Measurements from ENCODE around the gene C18orf32.
"Not testable (repeated sequence)": the region's sequence is repeated elsewhere in the genome, so short reads cannot be mapped to it uniquely, and the experiment has no call there.

C18orf32 gene

DNA sequence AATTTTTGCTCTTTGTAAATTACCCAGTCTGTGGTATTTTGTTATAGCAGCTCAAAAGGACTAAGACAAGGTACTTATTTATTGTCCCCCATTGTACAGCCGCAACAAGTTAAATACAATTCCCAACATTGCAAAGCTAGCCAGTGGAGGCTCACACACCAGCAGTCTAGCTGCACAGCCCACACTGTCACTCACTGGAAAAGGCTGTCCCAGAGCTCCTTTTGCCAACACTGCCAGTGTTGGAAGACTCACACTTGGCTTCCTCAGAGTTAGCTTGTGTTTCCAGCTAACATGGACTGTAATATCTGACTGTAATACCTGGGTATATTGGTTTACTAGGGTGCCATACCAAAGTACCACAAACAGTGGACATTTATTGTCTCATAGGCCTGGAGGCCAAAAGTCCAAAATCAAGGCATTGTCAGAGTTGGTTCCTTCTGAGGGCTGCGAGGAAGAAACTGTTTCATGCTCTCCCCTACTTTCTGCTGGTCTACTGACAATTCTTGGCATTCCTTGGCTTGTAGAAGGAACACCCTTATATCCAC, 19.9 kb downstream of the C18orf32 start:
- no peak for DNase-seq

- DNase-seq = peak; percentile 63
Observed at GRCh38 chr18:49464718-49465598, 22.1 kb downstream of the C18orf32 start.

DNA sequence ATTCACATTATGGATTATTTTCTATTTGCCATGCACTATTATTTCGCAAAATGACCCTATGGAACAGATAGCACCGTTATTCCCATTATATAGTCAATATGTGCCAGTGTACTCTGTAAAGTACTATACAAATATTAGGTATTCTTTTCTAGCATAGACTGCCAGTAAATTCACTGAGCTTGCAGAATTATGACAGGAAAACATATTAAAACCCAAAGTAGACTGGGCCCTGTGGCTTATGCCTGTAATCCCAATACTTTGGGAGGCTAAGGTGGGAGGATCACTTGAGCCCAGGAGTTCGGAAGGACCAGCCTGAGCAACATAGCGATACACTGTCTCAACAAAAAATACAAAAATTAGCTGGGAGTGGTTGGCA, 25.4 kb downstream of the C18orf32 start:
- no peak for DNase-seq

DNA sequence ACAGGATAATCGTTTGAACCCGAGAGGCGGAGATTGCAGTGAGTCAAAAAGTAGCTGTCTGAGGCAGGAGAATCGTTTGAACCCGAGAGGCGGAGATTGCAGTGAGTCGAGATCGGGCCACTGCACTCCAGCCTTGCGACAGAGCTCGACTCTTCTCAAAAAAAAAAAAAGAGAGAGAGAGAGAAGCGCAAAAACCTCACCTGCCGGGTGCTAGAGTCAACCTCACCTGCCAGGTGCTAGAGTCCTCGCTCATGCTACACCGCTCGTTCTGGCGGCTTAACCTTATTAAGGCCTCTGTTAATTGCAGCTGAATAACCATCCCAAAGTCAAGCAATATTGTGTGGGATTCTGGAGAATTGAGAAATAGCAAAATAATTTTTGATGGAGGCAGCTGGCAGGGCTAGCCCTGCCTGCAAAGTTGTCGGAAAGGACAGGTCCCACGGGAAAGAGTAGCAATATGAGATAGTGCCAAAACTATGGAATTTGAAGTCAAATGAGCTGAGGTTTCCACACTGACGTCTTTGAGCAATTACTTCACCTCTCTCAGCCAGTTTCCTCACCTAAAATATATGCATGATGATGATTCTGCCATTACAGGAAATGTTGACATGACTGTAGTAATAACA, 25.9 kb downstream of the C18orf32 start:
- no peak for DNase-seq

DNA sequence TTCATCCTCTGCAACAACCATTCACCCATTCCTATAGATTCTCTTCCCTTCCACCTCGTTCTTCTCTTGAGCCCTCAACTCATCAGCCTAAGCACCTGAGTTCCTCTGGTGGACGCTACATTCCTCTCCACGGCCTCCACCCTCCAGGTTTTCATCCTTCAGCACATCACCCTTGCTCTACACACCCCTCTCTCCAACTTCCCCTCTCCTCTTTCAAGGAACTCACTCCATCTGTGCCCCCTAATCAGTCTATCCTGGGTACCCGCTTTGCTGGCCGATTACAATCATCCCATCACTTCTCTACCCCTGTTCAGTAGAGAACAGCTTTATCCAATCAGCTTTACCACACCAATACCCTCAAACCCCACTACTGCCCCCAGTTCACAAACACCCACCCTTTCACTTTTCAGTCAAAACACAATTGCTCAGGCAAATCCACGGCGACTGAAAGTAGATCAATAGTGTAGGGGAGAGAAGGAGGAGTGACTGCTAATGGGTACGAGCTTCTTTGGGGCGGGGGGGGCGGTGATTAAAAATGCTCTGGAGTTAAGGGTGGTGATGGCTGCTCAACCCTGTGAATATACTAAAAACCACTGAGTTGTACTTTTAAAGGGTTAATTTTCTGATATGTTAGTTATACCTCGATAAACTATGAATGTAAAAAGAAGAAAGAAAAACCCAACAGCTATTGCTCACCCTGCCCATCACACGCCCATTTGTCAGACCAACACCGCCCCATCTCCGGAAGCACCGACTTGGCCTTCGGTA, 27.4 kb downstream of the C18orf32 start:
- DNase-seq = peak; percentile 58

GRCh38 chr18:49457616-49458015, 29.4 kb downstream of the C18orf32 start:
- no peak for DNase-seq

DNA sequence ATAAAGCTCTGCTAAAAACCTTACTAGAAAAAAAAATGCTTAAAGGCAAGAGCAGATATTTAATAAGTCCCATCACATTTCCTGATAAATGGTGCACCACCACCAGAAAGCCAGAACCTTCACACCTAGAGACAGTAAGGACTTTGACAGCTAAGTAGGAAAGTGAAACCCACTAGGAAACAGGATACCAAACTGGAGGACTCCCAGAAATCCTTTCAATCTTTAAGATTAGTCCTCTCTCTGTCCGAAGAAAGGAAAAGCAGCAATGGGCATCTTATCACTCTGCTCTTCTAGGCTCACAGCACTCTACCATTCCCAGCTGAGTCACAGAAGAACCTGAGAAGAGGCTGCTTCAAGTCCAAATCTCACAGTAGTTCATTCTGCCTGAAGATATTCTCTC, 30.2 kb downstream of the C18orf32 start:
- no peak for DNase-seq

DNA sequence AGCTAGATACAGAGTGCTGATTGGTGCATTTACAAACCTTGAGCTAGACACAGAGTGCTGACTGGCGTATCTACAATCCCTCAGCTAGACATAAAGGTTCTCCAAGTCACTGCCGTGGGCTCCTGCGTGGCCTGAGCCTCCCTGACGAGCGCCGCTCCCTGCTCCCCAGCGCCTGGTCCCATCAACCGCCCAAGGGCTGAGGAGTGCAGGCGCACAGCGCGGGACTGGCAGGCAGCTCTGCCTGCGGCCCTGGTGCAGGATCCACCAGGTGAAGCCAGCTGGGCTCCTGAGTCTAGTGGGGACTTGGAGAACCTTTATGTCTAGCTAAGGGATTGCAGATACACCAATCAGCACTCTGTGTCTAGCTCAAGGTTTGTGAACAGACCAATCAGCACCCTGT, 34.5 kb downstream of the C18orf32 start:
- DNase-seq = not testable (repeated sequence)

- no peak for DNase-seq
Observed at GRCh38 chr18:49447810-49448745, 39.0 kb downstream of the C18orf32 start.

- DNase-seq = no peak
Observed at GRCh38 chr18:49446481-49446880, 40.6 kb downstream of the C18orf32 start.

DNA sequence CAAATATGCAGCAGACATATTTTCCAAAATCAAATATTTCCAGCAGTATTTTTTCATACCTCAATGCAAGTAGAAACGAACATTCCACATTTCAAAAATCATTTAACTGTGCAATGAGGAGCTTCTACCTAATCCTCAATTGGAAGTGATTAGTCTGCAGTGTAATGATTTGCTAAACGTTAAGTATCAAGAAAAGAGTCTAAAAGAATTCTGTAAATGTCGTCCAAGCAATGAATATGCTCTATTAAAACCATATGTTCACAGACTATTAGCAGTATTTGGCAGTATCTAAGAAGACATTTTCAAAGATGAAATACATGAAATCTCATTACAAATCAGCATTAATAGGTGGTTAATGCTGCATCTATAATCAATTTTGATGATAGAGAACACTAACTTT, 42.5 kb downstream of the C18orf32 start:
- DNase-seq = peak; percentile 30

- DNase-seq = no peak
Observed at GRCh38 chr18:49443837-49444236, 43.2 kb downstream of the C18orf32 start.

DNA sequence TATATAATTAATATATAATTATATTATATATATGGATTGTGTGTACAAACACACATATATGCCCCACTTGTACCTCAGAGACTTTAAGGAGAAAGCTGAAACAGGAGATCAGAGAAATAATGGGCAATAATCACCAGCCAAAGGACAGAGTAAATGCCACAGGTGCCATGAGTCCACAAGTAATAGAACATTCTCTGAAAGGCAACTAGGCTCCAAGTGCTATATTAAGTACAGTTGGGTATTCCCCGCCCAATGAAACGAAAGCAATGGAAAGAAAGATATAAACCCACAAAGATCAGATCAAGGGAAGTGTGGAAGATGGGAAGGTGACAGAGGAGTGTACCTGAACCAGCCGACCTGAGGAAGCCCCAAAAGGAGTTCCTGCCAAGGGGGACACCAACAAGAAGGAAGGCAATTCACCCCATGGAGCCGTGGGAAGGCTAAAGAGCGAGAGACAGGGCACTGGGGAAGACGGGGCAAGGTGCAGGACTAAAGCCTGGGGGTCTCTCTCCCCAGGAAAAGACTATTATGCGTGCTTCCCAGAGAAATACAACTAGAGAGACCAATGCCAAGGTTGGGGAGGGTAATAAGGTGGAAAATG, 45.6 kb downstream of the C18orf32 start:
- peak; percentile 38 for DNase-seq

GRCh38 chr18:49435170-49435569, 51.9 kb downstream of the C18orf32 start:
- DNase-seq = no peak

DNA sequence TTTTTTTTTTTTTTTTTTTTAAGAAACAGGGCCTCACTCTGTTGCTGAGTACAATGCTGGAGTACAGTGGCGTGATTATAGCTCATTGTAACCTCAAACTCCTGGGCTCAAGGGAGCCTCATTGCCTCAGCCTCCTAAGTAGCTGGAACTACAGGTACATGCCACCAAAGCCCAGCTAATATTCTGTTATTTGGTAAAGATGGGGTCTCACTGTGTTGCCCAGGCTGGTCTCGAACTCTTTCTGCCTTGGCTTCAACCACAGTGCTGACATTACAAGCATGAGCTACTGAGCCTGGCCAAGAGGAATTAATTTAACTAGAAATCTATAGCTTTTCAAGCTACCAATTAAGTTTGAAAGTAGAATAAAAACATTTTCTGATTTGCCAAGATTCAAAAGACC, 54.4 kb downstream of the C18orf32 start:
- DNase-seq = no peak

GRCh38 chr18:49431165-49431962, 55.7 kb downstream of the C18orf32 start:
- no peak for DNase-seq

All from eye (tissue), 1 donor.